Lung (tissue), 12 donors: ENCODE results near the gene HEXD. TPM values are rescaled to one million over a fixed set of nuclear protein-coding genes. Genes with fewer than 3 reads are reported as not detected.

ENCODE experiments used
- ATAC-seq: fragments of 200-7000 bp; cut with Tn5 transposase; one replicate; pipeline ENCODE4 v1.9.1; 2020; ENCODE audit warnings: moderate number of reproducible peaks; ENCODE audit not compliant: insufficient read depth, low FRiP score
- DNase-seq, 3 donors: peaks; one replicate each; pipeline ENCODE4 v3.0.0-alpha.2; 2013 to 2017
- H3K27ac ChIP-seq, 2 donors: one replicate each; pipeline ENCODE4 v1.5.1; 2013; ENCODE audit warnings: mild to moderate bottlenecking in 2 of 2, moderate library complexity in 2 of 2, control low read depth in 1 of 2, inconsistent platforms in 1 of 2, low read depth in 1 of 2, low read length in 1 of 2
- H3K27me3 ChIP-seq, 3 donors: one replicate each; pipeline ENCODE4 v1.5.1; 2013; ENCODE audit warnings: low read length in 2 of 3; ENCODE audit not compliant: control insufficient read depth in 3 of 3, insufficient read depth in 3 of 3
- H3K36me3 ChIP-seq, 4 donors: one replicate each; pipeline ENCODE4 v1.5.1; 2013; ENCODE audit warnings: low read length in 4 of 4, mild to moderate bottlenecking in 1 of 4, moderate library complexity in 1 of 4; ENCODE audit not compliant: control insufficient read depth in 4 of 4, insufficient read depth in 4 of 4
- H3K4me1 ChIP-seq, 5 donors: one replicate each; pipeline ENCODE4 v1.5.1; 2013; ENCODE audit warnings: low read length in 5 of 5, mild to moderate bottlenecking in 2 of 5, moderate library complexity in 1 of 5; ENCODE audit not compliant: control insufficient read depth in 5 of 5, insufficient read depth in 5 of 5
- H3K4me3 ChIP-seq: one replicate; pipeline ENCODE4 v1.5.1; 2013; ENCODE audit warnings: mild to moderate bottlenecking, control low read depth, moderate library complexity
- H3K9ac ChIP-seq, 2 donors: one replicate each; pipeline ENCODE4 v1.5.1; 2013; ENCODE audit warnings: low read length in 2 of 2, control low read depth in 1 of 2; ENCODE audit not compliant: insufficient read depth in 1 of 2
- H3K9me3 ChIP-seq, 4 donors: one replicate each; pipeline ENCODE4 v1.5.1; 2013; ENCODE audit warnings: low read length in 3 of 4, mild to moderate bottlenecking in 1 of 4, moderate library complexity in 1 of 4; ENCODE audit not compliant: control insufficient read depth in 4 of 4, insufficient read depth in 3 of 4
- CTCF ChIP-seq: IDR thresholded peaks from 2 replicates; pipeline ENCODE4 v1.5.1; 2012; ENCODE audit warnings: mild to moderate bottlenecking; ENCODE audit errors: control extremely low read depth, extremely low read depth
- WGBS, 2 donors: extraction: QIAGEN DNeasy Blood & Tissue Kit; methylation state at CpG; one replicate each; pipeline ENCODE4 v1.1.7; 2013; 5-methylcytosine and 5-hydroxymethylcytosine counted together
- polyA plus RNA-seq, 2 donors: library from polyadenylated mRNA; stranded (reverse); fragments of 200-250 nt; gene quantifications; one replicate each; pipeline ENCODE4 v1.2.1, GENCODE V29; 2013
- total RNA-seq, 2 donors: library from RNA; depleted of rRNA in 1 of 2; stranded (reverse); fragments of >200 nt in 1 of 2; gene quantifications; one replicate each; pipeline ENCODE4 v1.2.1, GENCODE V29; 2014 to 2021
- donor health status: control.
- donor health status: control.
- donor health status: Bipolar disorder and iron deficiency.
- donor health status: healthy.
- donor health status: DM: yes; HTN: yes; CAD: no.

The HEXD gene
- total and polyA plus RNA-seq, 4 donors, result 28.4 to 57.3 (median 37.4) TPM

GRCh38 chr17:82406131-82406671 is 11.9 kb upstream of the HEXD start:
- no peaks in the 10 kb centered on the region for H3K4me1 ChIP-seq
- peaks cover 0 to 29% (median 0%) of the 10 kb centered on the region in 4 donors for H3K36me3 ChIP-seq
- ATAC-seq (no peak), DNase-seq (no peak)
- no peak overlapping the region for H3K4me3 ChIP-seq
- no peak overlapping the region for H3K27ac ChIP-seq
- H3K27me3 ChIP-seq, result no peaks in the 10 kb centered on the region
- WGBS, 2 donors, result 95 to 97% methylated on average over 14 of the region's 14 CpGs
- no peak overlapping the region for H3K9ac ChIP-seq
- no peak for TF ChIP-seq CTCF
- H3K9me3 ChIP-seq, result no peaks in the 10 kb centered on the region

GRCh38 chr17:82407255-82407654 is 10.9 kb upstream of the HEXD start:
- ATAC-seq, result no peak
- Histone ChIP-seq H3K4me3 (no peak overlapping the region), H3K9me3 (no peaks in the 10 kb centered on the region), H3K27me3 (no peaks in the 10 kb centered on the region), H3K27ac (peak overlapping the region in 1 of 2 donors; percentile 45), H3K4me1 (no peaks in the 10 kb centered on the region), H3K9ac (no peak overlapping the region), H3K36me3 (peaks cover 0 to 29% (median 0%) of the 10 kb centered on the region in 4 donors)
- 50 to 73% methylated on average over 13 of the region's 13 CpGs for WGBS, 2 donors
- DNase-seq, result no peak
- no peak for TF ChIP-seq CTCF

- no peak for TF ChIP-seq CTCF
- WGBS, 2 donors, result 95 to 97% methylated on average over 15 of the region's 15 CpGs
Observed at GRCh38 chr17:82408288-82408937, 9.7 kb upstream of the HEXD start.

More at GRCh38 chr17:82408288-82408937, 9.7 kb upstream of the HEXD start:
- Histone ChIP-seq H3K4me1 (no peaks in the 10 kb centered on the region), H3K9ac (no peak overlapping the region), H3K27ac (no peak overlapping the region), H3K36me3 (peaks cover 0 to 26% (median 0%) of the 10 kb centered on the region in 4 donors), H3K9me3 (no peaks in the 10 kb centered on the region), H3K27me3 (no peaks in the 10 kb centered on the region), H3K4me3 (no peak overlapping the region)
- DNase-seq (no peak), ATAC-seq (no peak)
